H1 (cell line): ENCODE results near the gene TOR1A. TPM values are rescaled to one million over a fixed set of nuclear protein-coding genes. Genes with fewer than 3 reads are reported as not detected.
A peak's percentile ranks its signal among the peaks of the same experiment; 100 is the strongest.

Source experiments
- CTCF ChIA-PET: fragments of 300-600 bp; sonication (Branson Sonifier 250); formaldehyde crosslinking; loops from one replicate; lab custom pipeline; 2021; ENCODE audit not compliant: partially characterized antibody; lab: Charles Lee
- POLR2A ChIA-PET: fragments of 300-600 bp; sonication (Branson Sonifier 250); formaldehyde crosslinking; loops from one replicate; lab custom pipeline; 2021; ENCODE audit warnings: inconsistent platforms; ENCODE audit not compliant: partially characterized antibody; lab: Charles Lee
- DNase-seq, 2 experiments: peaks; one replicate each; pipeline versions ENCODE4 v3.0.0 to v3.0.0-alpha.2; 2010 to 2022; ENCODE audit warnings: low spot score in 2 of 2, low read depth in 1 of 2, mixed read lengths in 1 of 2
- FAIRE-seq: peaks from 2 replicates; lab custom pipeline; 2011; peaks lifted over from hg19 to GRCh38; lab: Jason Lieb, UNC
- H2AFZ ChIP-seq: 2 replicates; pipeline ENCODE4 v1.8.1; 2012; ENCODE audit warnings: low read length, inconsistent platforms
- H2AK5ac ChIP-seq: 2 replicates; pipeline ENCODE4 v1.6.1; 2013; ENCODE audit warnings: low read depth, low read length
- H2BK120ac ChIP-seq: replicated peaks from 2 replicates; pipeline ENCODE3; 2013; ENCODE audit warnings: low read depth, low read length, inconsistent platforms
- H2BK12ac ChIP-seq: 2 replicates; pipeline ENCODE4 v1.6.1; 2013; ENCODE audit warnings: low read depth, low read length
- H2BK15ac ChIP-seq: 2 replicates; pipeline ENCODE4 v1.6.1; 2013; ENCODE audit warnings: low read length
- H2BK20ac ChIP-seq: 2 replicates; pipeline ENCODE4 v1.6.1; 2013; ENCODE audit warnings: low read length
- H2BK5ac ChIP-seq: 2 replicates; pipeline ENCODE4 v1.6.1; 2013; ENCODE audit warnings: low read depth, low read length
- H3K14ac ChIP-seq: 2 replicates; pipeline ENCODE4 v1.6.1; 2013; ENCODE audit warnings: inconsistent platforms; ENCODE audit not compliant: insufficient read length
- H3K18ac ChIP-seq: 2 replicates; pipeline ENCODE4 v1.6.1; 2013; ENCODE audit warnings: low read length; ENCODE audit errors: extremely low read depth
- H3K23ac ChIP-seq: 2 replicates; pipeline ENCODE4 v1.6.1; 2013; ENCODE audit warnings: inconsistent platforms; ENCODE audit not compliant: insufficient read length
- H3K23me2 ChIP-seq: 2 replicates; pipeline ENCODE4 v1.6.1; 2013; ENCODE audit warnings: low read depth, low read length
- H3K27ac ChIP-seq: 2 replicates; pipeline ENCODE4 v1.6.1; 2011; ENCODE audit warnings: low read depth, low read length, inconsistent platforms
- H3K27me3 ChIP-seq, 4 experiments: replicated peaks in 1 of 4; 1 replicate in 1 of 4; 2 replicates in 3 of 4; pipeline versions ENCODE4 v1.6.1 to v1.8.1; 2011 to 2013; ENCODE audit warnings: low read length in 3 of 4, mild to moderate bottlenecking in 3 of 4, inconsistent platforms in 2 of 4, mixed read lengths in 2 of 4, moderate library complexity in 1 of 4; ENCODE audit not compliant: control insufficient read depth in 3 of 4, insufficient read depth in 3 of 4; ENCODE audit errors: extremely low read depth in 1 of 4
- H3K36me3 ChIP-seq, 4 experiments: 2 replicates each; pipeline versions ENCODE4 v1.6.1 to v1.8.1; 2011 to 2013; ENCODE audit warnings: mild to moderate bottlenecking in 4 of 4, low read length in 3 of 4, moderate library complexity in 2 of 4, control low read depth in 1 of 4, inconsistent platforms in 1 of 4; ENCODE audit not compliant: insufficient read depth in 4 of 4, control insufficient read depth in 2 of 4
- H3K4ac ChIP-seq: replicated peaks from 2 replicates; pipeline ENCODE3; 2013; ENCODE audit warnings: low read length, low read depth, mixed read lengths, inconsistent platforms; ENCODE audit not compliant: insufficient read length
- H3K4me1 ChIP-seq, 4 experiments: replicated peaks in 1 of 4; 1 replicate in 1 of 4; 2 replicates in 3 of 4; pipeline versions ENCODE4 v1.6.1 to v1.8.1; 2011 to 2013; ENCODE audit warnings: low read length in 3 of 4, inconsistent platforms in 2 of 4, mixed read lengths in 1 of 4; ENCODE audit not compliant: insufficient read depth in 4 of 4, control insufficient read depth in 3 of 4
- H3K4me2 ChIP-seq, 2 experiments: 2 replicates each; pipeline versions ENCODE4 v1.6.1 to v1.8.1; 2011 to 2013; ENCODE audit warnings: low read depth in 2 of 2, low read length in 2 of 2, control low read depth in 1 of 2, inconsistent platforms in 1 of 2, mild to moderate bottlenecking in 1 of 2; ENCODE audit not compliant: insufficient read depth in 1 of 2
- H3K4me3 ChIP-seq, 4 experiments: fragments of 200-600, 300-600 bp in 1 of 4; sonication (generic), shearing (Covaris generic), sonication (Bioruptor Twin) in 1 of 4; 2 replicates each; pipeline versions ENCODE4 v1.5.1 to v1.8.1; 2011 to 2016; ENCODE audit warnings: low read length in 4 of 4, low read depth in 3 of 4, control low read depth in 2 of 4, inconsistent platforms in 2 of 4, mild to moderate bottlenecking in 2 of 4, mixed read lengths in 1 of 4, moderate library complexity in 1 of 4; ENCODE audit not compliant: insufficient read depth in 2 of 4; ENCODE audit errors: extremely low read depth in 1 of 4
- H3K56ac ChIP-seq: replicated peaks from 2 replicates; pipeline ENCODE3; 2013; ENCODE audit warnings: low read depth, mild to moderate bottlenecking, mixed read lengths, low read length, inconsistent platforms; ENCODE audit not compliant: insufficient read length
- H3K79me1 ChIP-seq: 2 replicates; pipeline ENCODE4 v1.6.1; 2013; ENCODE audit warnings: low read depth, low read length, control low read depth
- H3K79me2 ChIP-seq, 2 experiments: 2 replicates each; pipeline versions ENCODE4 v1.6.1 to v1.8.1; 2012 to 2013; ENCODE audit warnings: low read length in 2 of 2, mild to moderate bottlenecking in 2 of 2, inconsistent platforms in 1 of 2; ENCODE audit not compliant: insufficient read depth in 2 of 2, control insufficient read depth in 1 of 2
- H3K9ac ChIP-seq, 4 experiments: replicated peaks in 1 of 4; 1 replicate in 1 of 4; 2 replicates in 3 of 4; pipeline versions ENCODE4 v1.6.1 to v1.8.1; 2011 to 2013; ENCODE audit warnings: low read depth in 3 of 4, low read length in 3 of 4, control low read depth in 2 of 4, mild to moderate bottlenecking in 2 of 4, moderate library complexity in 2 of 4, inconsistent platforms in 1 of 4; ENCODE audit errors: extremely low read depth in 1 of 4
- H3K9me3 ChIP-seq, 2 experiments: 2 replicates each; pipeline versions ENCODE4 v1.6.1 to v1.8.1; 2012 to 2013; ENCODE audit warnings: mild to moderate bottlenecking in 2 of 2, moderate library complexity in 2 of 2, control low read depth in 1 of 2, inconsistent platforms in 1 of 2, low read depth in 1 of 2, low read length in 1 of 2, mixed read lengths in 1 of 2; ENCODE audit not compliant: insufficient read depth in 2 of 2
- H4K20me1 ChIP-seq, 2 experiments: replicated peaks in 1 of 2; 2 replicates each; pipeline versions ENCODE3 to v1.8.1; 2011 to 2013; ENCODE audit warnings: inconsistent platforms in 2 of 2, low read length in 2 of 2, mild to moderate bottlenecking in 1 of 2; ENCODE audit not compliant: insufficient read depth in 2 of 2, control insufficient read depth in 1 of 2
- H4K5ac ChIP-seq: 2 replicates; pipeline ENCODE4 v1.6.1; 2013; ENCODE audit warnings: low read length, low read depth, mixed read lengths, inconsistent platforms; ENCODE audit not compliant: insufficient read length
- H4K8ac ChIP-seq: 2 replicates; pipeline ENCODE4 v1.8.0; 2013; ENCODE audit warnings: mild to moderate bottlenecking, moderate library complexity, low read length, inconsistent platforms; ENCODE audit not compliant: insufficient read depth; ENCODE audit errors: extremely low read depth
- H4K91ac ChIP-seq: replicated peaks from 2 replicates; pipeline ENCODE3; 2013; ENCODE audit warnings: low read length, mixed read lengths, inconsistent platforms; ENCODE audit not compliant: insufficient read length
- SIN3A ChIP-seq, 2 experiments: IDR thresholded peaks in 1 of 2; conservative IDR thresholded peaks in 1 of 2; 2 replicates each; pipeline ENCODE4 v1.6.1; 2011 to 2012; ENCODE audit warnings: low read length in 2 of 2, improper control_type of control experiment in 1 of 2, low read depth in 1 of 2, mild to moderate bottlenecking in 1 of 2
- WGBS, 2 experiments: shearing (Covaris generic) in 1 of 2; methylation state at CpG; one replicate each; pipeline versions ENCODE4 v1.1.6 to v1.1.7; 2013 to 2015; ENCODE audit warnings: low lambda C conversion rate in 2 of 2, mixed read lengths in 2 of 2, inconsistent platforms in 1 of 2, low coverage in 1 of 2, missing lambda C conversion rate in 1 of 2; ENCODE audit not compliant: insufficient replicate concordance in 2 of 2, insufficient coverage in 1 of 2, insufficient read length in 1 of 2; ENCODE audit errors: extremely low coverage in 1 of 2, missing lambda C conversion rate in 1 of 2; 5-methylcytosine and 5-hydroxymethylcytosine counted together
- polyA plus RNA-seq, 7 experiments: library from polyadenylated mRNA; depleted of rRNA in 3 of 7; stranded (reverse) in 5 of 7; unstranded in 2 of 7; fragments of >200 nt in 5 of 7; fragments of 200-250 nt in 2 of 7; gene quantifications; 1 replicate in 5 of 7; 2 replicates in 1 of 7; 4 replicates in 1 of 7; pipeline versions ENCODE4 v1.2.1 to v1.2.3, GENCODE V29; 2011 to 2013; ENCODE audit warnings: missing spikeins in 2 of 7, mixed read lengths in 2 of 7
- total RNA-seq: library from RNA; stranded (reverse); fragmentation: NEBNext Ultra II Directional; extraction: Animal tissue kit (Norgen Biotek cat#: 25700); gene quantifications from 2 replicates; pipeline ENCODE4 v1.2.1, GENCODE V29; 2021

The TOR1A gene
- total and polyA plus RNA-seq, 2 of the 8 experiments (the other 6 are each of a cell fraction or from before 2014, with no cell fraction given) = 37.6 to 46.7 TPM

DNA sequence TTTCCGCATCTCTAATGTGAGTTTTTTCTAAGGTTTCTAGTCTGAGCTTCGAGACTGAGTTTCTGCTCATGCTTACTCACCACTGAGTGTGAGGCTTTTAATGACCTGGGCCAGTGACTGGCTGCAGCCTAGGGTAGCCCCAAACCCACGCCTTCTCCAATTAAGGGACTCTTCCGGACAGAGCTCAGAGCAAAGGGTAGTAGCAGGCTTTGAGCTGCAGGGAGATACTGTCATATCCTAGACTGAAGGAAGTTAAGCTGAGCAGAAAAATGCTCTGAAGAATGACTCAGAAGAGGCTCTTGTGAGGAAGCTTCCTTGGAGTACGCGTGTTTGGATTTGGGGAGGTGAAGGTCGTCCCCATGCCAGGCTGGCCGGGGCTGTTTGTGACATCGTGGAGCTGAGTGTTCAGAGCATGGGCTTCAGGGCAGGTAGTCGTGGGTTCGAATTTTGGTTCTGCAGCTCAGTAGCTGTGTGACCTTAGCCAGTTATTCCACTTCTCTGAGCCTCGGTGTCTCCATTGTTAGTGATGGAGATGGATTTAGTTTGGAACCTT is 14.8 kb upstream of the TOR1A start:
- H3K4me3 ChIP-seq = no peak overlapping the region
- H3K23ac ChIP-seq = no peak overlapping the region
- H3K36me3 ChIP-seq = no peaks in the 10 kb centered on the region
- H2BK120ac ChIP-seq = no peak overlapping the region
- no peak overlapping the region for H2BK5ac ChIP-seq
- H3K9me3 ChIP-seq = no peaks in the 10 kb centered on the region
- FAIRE-seq (no peak), DNase-seq (no peak)
- H4K91ac ChIP-seq = no peak overlapping the region
- H3K56ac ChIP-seq = no peak overlapping the region
- 85% methylated on average over 11 of the region's 12 CpGs; no CpG with 5 or more reads in 1 of the 2 experiments for WGBS, 2 experiments
- H3K14ac ChIP-seq = no peak overlapping the region
- H3K27ac ChIP-seq = no peak overlapping the region
- H3K4me2 ChIP-seq = peak overlapping the region in 1 of 2 experiments; percentile 87; a peak in 2 of 4 replicates
- no peak overlapping the region for H3K18ac ChIP-seq
- no peak overlapping the region for H2BK12ac ChIP-seq
- peaks cover 3 to 11% of the 10 kb centered on the region in 2 experiments; a peak in 3 of 4 replicates for H3K79me2 ChIP-seq
- ChIA-PET CTCF (interaction anchor here (1.0 to 1.4 kb wide), 2 partner anchors 25 to 46 kb away, joined by 3 to 4 read pairs; no protein-coding TSS in a partner anchor), POLR2A (interaction anchor here (0.6 to 1.2 kb wide), 2 partner anchors 15 to 108 kb away, joined by 3 to 4 read pairs; no protein-coding TSS in a partner anchor)
- peaks cover 6% of the 10 kb centered on the region for H3K79me1 ChIP-seq
- TF ChIP-seq SIN3A (conservative IDR thresholded peaks at IDR 0.05 in 1 of 2, IDR thresholded peaks at IDR 0.05 in 1 of 2; ENCODE audit: low read depth in 1 of 2, low read length in 2 of 2) = no peak
- H4K8ac ChIP-seq = peak overlapping the region; percentile 7; the same call in 1 of the 2 replicates
- no peaks in the 10 kb centered on the region for H3K27me3 ChIP-seq
- no peak overlapping the region for H3K9ac ChIP-seq
- no peak overlapping the region for H2AK5ac ChIP-seq
- H2BK15ac ChIP-seq = peak overlapping the region; percentile 83; the same call in 1 of the 2 replicates
- peaks cover 6% of the 10 kb centered on the region for H3K23me2 ChIP-seq
- H4K5ac ChIP-seq = no peak overlapping the region
- H3K4ac ChIP-seq = no peak overlapping the region
- H2AFZ ChIP-seq = no peak overlapping the region
- peaks cover 0 to 3% of the 10 kb centered on the region in 2 experiments for H4K20me1 ChIP-seq
- H3K4me1 ChIP-seq = peaks cover 5 to 18% (median 10%) of the 10 kb centered on the region in 4 experiments; a peak in 6 of 7 replicates
- no peak overlapping the region for H2BK20ac ChIP-seq
